ENCODE measurements around the gene LSR. TPM values are rescaled to one million over a fixed set of nuclear protein-coding genes. Genes with fewer than 3 reads are reported as not detected.

LSR gene
- total RNA-seq, 1 experiment from 2014 or later: 0.10 TPM

DNA sequence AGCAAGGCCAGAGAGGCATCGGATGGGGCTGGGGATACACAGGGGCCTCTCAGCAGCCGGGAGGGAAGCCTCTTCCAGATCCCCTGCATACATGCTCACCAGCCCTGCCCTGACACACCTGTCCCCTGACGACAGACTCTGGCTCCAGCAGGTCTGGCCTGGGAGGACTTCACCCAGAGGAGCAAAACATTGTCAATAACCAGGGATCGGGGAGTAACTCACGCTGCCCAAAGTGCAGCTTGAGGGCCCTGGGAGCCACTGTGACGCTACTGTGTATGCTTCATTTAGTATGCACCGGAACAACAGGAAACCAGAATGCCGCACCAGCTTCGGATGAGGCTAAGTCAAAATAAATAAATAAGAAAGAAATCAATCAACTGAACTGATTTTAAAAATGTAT, 67.8 kb downstream of the LSR start:
- no peak for DNase-seq (ENCODE audit: extremely low read depth, low read depth)

Other genes with a start within 250 kb of the LSR start
- 28.8 and 34.5 TPM in 2 replicates for gene GRAMD1A, start 248.7 kb upstream of the LSR start, total RNA-seq (2014; rRNA removed; shearing (Covaris generic))
- 0.61 and 0.82 TPM in 2 replicates for gene SCN1B, start 218.5 kb upstream of the LSR start, total RNA-seq (2014; rRNA removed; shearing (Covaris generic))
- not detected in 2 replicates for gene HPN, start 207.3 kb upstream of the LSR start, total RNA-seq (2014; rRNA removed; shearing (Covaris generic))
- not detected in 2 replicates for gene FXYD3, start 133.2 kb upstream of the LSR start, total RNA-seq (2014; rRNA removed; shearing (Covaris generic))
- 0.12 TPM in 1 of 2 replicates, not detected in the other for gene LGI4, start 113.9 kb upstream of the LSR start, total RNA-seq (2014; rRNA removed; shearing (Covaris generic))
- gene FXYD1, start 110.2 kb upstream of the LSR start, total RNA-seq (2014; rRNA removed; shearing (Covaris generic)): not detected in 2 replicates
- not detected in 2 replicates for gene FXYD7, start 105.7 kb upstream of the LSR start, total RNA-seq (2014; rRNA removed; shearing (Covaris generic))
- gene FXYD5, start 94.3 kb upstream of the LSR start, total RNA-seq (2014; rRNA removed; shearing (Covaris generic)): 104 TPM in 2 replicates
- gene FAM187B, start 20.3 kb upstream of the LSR start, total RNA-seq (2014; rRNA removed; shearing (Covaris generic)): not detected in 2 replicates
- 42.8 and 43.9 TPM in 2 replicates for gene USF2, start 20.0 kb downstream of the LSR start, total RNA-seq (2014; rRNA removed; shearing (Covaris generic))
- not detected in 2 replicates for gene HAMP, start 33.5 kb downstream of the LSR start, total RNA-seq (2014; rRNA removed; shearing (Covaris generic))
- gene MAG, start 43.2 kb downstream of the LSR start, total RNA-seq (2014; rRNA removed; shearing (Covaris generic)): not detected in 2 replicates
- not detected in 2 replicates for gene CD22, start 80.2 kb downstream of the LSR start, total RNA-seq (2014; rRNA removed; shearing (Covaris generic))
- gene FFAR1, start 98.9 kb downstream of the LSR start, total RNA-seq (2014; rRNA removed; shearing (Covaris generic)): not detected in 2 replicates
- not detected in 2 replicates for gene FFAR3, start 109.5 kb downstream of the LSR start, total RNA-seq (2014; rRNA removed; shearing (Covaris generic))
- gene GPR42, start 122.1 kb downstream of the LSR start, total RNA-seq (2014; rRNA removed; shearing (Covaris generic)): not detected in 2 replicates
- gene FFAR2, start 199.3 kb downstream of the LSR start, total RNA-seq (2014; rRNA removed; shearing (Covaris generic)): not detected in 2 replicates
- gene KRTDAP, start 241.5 kb downstream of the LSR start, total RNA-seq (2014; rRNA removed; shearing (Covaris generic)): not detected in 2 replicates

Data from NCI-H460 (cell line).